H4 (cell line): ENCODE measurements around the gene RAB13. TPM values are rescaled to one million over a fixed set of nuclear protein-coding genes. Genes with fewer than 3 reads are reported as not detected.

ENCODE experiments used
- DNase-seq: peaks from one replicate; pipeline ENCODE4 v3.0.0-alpha.2; 2015; ENCODE audit warnings: low spot score
- total RNA-seq: library from RNA; depleted of rRNA; stranded (reverse); fragments of >200 nt; shearing (Covaris generic); gene quantifications from 2 replicates; pipeline ENCODE4 v1.2.3, GENCODE V29; 2014

Gene RAB13
- total RNA-seq, 1 experiment from 2014 or later = 36.1 TPM

DNA sequence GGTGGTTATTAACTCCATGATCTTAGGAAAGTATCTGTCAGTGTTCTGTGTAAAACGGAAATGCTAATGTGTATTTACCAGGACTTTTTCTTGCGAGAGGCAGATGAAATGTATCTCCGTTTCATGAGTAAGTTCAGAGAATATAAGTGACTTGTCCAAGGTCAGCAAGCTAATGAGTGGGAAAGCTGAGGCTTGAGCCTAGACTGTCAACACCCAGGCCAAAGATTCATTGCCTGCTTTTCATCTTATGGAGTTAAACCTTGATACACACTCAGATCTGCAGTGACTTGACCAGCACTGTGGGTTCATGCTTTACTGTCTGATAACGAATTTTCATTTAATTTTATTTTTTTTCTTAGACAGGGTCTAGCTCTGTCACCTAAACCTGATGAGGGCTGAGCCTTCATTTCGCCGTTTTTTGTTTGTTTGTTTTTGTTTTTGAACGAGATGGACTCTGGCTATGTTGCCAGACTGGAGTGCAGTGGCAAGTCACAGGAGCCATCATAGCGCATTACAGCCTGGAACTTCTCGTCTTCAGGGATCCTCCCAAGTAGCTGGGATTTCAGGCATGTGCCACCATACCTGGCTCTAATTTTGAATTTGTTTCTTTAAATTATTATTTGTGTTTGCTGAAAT, 7.7 kb downstream of the RAB13 start:
- DNase-seq = no peak

DNA sequence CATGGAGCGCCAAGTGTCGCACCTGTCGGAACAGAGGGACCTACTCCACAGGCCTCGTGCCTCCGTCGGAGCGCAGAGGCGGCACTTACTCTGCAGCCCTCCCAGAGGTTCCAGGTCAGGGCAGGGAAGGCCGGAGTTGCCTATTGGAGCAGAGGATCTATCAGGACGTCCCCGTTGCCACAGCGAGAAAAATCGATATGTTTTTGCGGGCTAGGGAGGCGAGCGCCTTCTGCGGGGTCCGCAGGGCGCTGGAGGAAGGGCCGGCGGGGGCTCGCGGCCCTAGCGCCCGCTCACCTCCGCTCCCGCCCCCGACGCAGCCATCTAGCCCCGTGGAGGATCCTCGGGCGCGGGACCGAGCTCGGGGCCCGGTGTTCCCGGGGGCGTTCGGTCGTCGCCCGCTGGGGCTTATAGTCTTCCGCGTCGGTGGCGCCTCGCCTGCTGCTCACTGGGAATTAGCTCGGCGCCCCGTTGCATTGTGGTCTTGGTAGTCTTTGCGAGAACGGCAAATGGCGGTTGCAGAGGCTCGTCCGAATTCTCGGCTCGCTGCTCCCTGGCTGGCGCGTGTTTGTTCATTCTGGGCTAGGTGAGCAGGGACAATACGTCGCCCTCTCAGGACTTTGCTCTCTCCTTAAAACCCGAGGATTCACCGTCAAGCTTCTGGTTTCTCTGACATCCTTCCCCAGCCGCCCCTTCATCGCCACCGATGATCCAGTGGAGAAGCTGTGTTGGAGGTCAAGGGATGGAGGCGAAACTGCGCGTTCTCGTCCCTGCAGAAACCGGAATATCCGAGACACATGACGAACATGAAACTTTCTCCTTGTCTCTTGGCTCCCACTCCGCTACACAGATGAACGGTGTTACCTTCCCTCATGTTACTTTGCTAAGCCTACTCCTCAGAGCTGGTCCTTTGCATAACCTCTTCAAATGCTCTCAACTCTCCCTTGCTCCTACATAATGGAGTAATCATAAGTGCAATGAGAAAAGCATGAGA, 8.6 kb downstream of the RAB13 start, which contains the start of gene JTB:
JTB (minus strand) TSS at position 425 of the 991 bp plus-strand sequence; CDS start at position 3, 422 bp downstream.
- DNase-seq = peak; percentile 74

- no peak for DNase-seq
Measured at GRCh38 chr1:153976819-153977249, 9.3 kb downstream of the RAB13 start.

GRCh38 chr1:153973525-153973924, 12.6 kb downstream of the RAB13 start:
- no peak for DNase-seq

GRCh38 chr1:153973071-153973470, 13.1 kb downstream of the RAB13 start:
- no peak for DNase-seq

GRCh38 chr1:153970346-153970745, 15.8 kb downstream of the RAB13 start:
- DNase-seq = no peak

GRCh38 chr1:153968972-153969371, 17.2 kb downstream of the RAB13 start:
- DNase-seq = no peak

DNA sequence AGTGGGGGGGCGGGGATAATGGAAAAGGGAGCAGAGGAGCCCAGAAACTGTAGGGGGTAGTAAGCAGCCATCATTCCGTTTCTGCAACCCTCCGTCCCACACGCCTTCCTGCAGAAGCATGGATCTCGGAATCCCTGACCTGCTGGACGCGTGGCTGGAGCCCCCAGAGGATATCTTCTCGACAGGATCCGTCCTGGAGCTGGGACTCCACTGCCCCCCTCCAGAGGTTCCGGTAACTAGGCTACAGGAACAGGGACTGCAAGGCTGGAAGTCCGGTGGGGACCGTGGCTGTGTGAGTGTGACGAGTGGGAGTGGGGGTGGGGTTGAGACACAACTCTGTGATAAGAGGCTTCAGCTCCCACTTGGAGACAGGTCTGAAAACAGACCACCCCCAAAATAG, 17.7 kb downstream of the RAB13 start:
- no peak for DNase-seq

- DNase-seq = no peak
Measured at GRCh38 chr1:153968000-153968363, 18.2 kb downstream of the RAB13 start.

DNA sequence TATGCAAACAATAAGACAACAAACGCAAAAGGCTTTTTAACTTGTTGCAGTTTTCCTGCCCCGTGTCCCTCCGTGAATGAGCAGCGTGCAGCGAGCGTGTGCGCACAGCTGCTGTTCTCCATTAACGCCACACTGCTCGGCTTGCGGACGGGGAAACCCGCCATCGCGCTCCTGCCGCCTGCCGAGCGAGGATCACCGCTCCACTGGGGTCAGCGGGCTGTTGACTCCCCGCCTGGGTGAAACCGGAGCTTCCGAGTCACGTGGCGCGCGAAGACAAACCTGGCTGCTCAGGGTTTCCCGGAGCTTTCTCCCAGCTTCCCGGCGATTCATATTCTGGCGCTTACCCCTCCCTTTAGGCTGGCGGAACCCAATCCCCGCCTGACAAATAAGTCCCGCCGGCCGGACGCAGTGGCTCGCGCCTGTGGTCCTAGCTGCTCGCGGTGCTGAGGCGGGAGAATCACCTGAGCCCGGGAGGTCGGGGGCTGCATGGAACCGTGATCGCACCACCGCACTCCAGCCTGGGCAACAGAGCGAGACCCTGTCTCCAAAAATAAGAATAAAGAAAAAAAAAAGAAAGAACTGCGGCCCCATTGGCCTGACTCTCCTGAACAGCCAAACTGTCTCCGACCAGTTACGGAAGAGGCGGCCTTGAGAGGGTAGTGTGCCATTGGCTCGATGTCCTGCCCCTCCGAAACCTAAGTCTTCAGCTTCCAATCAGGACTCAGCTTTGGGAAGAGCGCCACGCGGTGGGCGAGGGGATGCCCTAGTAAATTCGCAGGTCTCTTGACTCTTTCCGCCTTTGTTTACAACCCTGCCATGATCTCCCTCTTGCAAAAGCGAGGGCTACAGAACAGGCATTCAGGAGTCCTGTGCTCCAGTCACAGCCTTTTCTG, 18.8 kb downstream of the RAB13 start, which contains the start of gene CREB3L4:
CREB3L4 (plus strand) TSS at position 796 of the 893 bp plus-strand sequence. CDS start 624 bp downstream, outside the sequence.
- DNase-seq = peak; percentile 98

DNA sequence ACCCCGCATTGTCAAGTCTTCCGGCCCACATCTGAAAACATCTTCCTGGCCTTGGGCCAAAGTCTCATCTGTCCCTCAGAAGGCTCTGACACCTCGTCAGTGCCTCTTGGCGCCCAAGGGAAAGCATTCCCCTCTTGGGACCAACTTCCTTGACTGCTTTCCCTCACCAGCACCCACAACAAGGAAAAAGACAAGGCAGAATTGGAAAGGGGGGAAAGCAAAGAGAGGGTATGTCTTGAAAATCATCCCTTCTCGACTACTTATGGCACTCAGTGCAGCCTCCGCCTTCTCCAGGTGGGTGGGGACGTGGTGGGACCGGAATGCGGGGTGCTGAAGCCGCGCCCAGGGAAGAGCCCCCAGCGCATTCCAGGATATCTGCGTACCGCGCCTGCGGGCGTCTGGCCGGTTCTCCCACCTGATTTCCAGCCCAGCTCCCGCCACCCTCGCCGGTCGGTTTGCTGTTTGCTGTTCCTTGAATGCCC, 22.2 kb downstream of the RAB13 start:
- DNase-seq = no peak

- peak; percentile 96 for DNase-seq
Measured at GRCh38 chr1:153963030-153963849, 22.9 kb downstream of the RAB13 start, which contains the start of gene SLC39A1. SLC39A1 (minus strand) TSS chr1:153963537; CDS start chr1:153962715, 822 bp downstream.

DNA sequence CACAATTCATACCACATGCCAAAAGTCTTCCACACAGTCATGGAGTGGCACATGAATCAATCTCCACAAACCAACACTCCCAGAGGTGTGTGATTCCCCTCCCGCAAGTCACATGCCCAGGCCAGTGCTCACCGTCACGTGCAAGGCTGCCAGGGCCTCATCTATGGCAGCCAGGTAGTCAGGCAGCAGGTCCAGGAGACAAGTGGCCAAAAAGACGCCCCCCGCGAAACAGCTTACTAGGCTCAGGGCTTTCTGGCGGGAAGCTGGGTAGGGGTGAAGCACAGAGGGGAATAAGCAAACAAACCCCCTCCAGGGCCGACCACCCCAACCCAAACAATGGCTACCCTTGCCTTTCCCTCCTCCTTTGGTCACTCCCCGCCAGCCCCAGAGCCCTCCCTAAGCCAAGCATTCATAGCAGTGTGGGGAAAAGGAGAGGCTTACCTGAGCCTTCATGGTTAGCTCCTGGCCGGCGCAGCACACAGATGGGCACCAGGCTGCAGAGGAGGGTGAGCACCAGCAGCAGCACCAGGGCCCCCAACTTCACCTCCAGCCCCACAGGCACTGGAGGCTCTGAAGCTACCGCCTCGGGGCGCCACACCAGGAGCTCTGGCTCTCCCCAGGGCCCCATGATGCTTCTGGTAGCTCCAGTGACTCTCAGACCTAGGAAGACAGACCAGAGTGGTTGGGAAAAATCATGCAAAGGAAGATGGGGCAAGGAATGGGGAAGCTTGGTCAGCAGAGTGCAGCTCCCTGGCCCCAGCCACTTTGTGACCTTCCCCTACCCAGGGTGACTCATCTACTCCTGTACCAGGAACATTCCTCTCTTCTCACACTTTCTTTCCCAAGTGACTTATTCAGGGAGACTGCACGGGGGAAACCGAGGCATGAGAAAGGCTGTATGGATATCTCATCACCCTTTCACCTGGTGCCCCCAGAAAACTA, 23.8 kb downstream of the RAB13 start:
- no peak for DNase-seq

GRCh38 chr1:153961421-153961820, 24.7 kb downstream of the RAB13 start:
- no peak for DNase-seq

GRCh38 chr1:153960206-153960605, 25.9 kb downstream of the RAB13 start:
- no peak for DNase-seq

DNA sequence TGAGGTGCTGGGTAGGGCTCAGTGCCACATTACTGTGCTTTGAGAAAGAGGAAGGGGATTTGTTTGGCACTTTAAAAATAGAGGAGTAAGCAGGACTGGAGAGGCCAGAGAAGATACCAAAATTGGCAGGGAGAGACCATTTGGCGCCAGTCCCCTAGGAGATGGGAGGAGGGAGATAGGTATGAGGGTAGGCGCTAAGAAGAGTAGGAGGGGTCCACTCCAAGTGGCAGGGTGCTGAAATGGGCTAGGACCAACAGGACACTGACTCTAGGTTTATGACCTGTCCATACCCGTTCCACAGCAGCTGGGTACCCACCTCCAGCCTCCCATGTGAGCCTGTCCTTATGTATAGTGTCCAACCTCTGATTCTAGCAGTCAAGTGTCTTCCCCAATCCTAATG, 26.7 kb downstream of the RAB13 start:
- no peak for DNase-seq

DNA sequence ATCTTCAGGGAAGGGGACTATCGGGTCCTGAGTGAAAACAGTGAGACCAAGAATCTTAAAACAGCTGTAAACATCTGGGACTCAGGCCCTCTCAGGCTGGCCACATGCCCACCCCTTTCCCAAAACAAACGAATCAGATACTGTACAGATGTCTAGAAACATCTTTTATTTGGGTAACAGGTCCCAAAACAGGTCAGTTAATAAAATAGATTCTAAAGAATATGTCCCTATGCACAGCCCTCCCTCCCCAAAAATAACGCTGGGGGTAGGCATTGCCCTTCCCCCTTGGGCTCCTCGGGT, 27.2 kb downstream of the RAB13 start:
- no peak for DNase-seq

GRCh38 chr1:153958111-153958960, 27.8 kb downstream of the RAB13 start, which contains the start of gene CRTC2:
CRTC2 (minus strand) TSS chr1:153958612; CDS start chr1:153958497, 115 bp downstream.
- peak; percentile 99 for DNase-seq

DNA sequence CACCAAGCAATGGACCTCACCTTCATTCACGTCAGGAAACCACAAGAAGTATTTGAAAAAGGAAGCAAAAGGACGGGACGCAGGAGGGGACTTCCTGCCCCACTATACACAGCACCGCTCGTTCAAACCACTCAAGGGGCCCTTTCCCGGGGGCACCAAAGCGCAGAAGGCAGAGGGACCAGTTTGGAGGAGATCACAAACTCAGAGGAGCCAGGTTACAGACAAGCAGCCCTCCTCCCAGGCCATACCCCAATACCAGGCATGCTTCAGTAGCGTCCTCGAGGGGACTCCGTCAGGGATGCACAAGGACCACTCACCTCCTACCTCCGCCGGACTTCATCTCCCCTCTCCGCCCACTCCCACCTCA, 28.4 kb downstream of the RAB13 start:
- DNase-seq = no peak
